Transverse colon (tissue), 4 donors: ENCODE measurements around the gene HHATL. TPM values are rescaled to one million over a fixed set of nuclear protein-coding genes. Genes with fewer than 3 reads are reported as not detected.

ENCODE experiments used
- DNase-seq: peaks from one replicate; pipeline ENCODE4 v3.0.0-alpha.2; 2019
- H3K27ac ChIP-seq, 4 donors: fragments of 200-600 bp; sonication (generic); 2 replicates each; pipeline ENCODE4 v1.5.1; 2016 to 2018; ENCODE audit warnings: inconsistent platforms in 4 of 4
- H3K27me3 ChIP-seq: fragments of 200-600 bp; sonication (generic); 2 replicates; pipeline ENCODE4 v1.5.1; 2017; ENCODE audit warnings: inconsistent platforms
- H3K36me3 ChIP-seq, 4 donors: fragments of 200-600 bp; sonication (generic); 2 replicates each; pipeline ENCODE4 v1.5.1; 2017 to 2019; ENCODE audit warnings: inconsistent platforms in 4 of 4
- H3K4me1 ChIP-seq, 4 donors: fragments of 200-600 bp; sonication (generic); 2 replicates each; pipeline ENCODE4 v1.5.1; 2017 to 2020; ENCODE audit warnings: inconsistent platforms in 4 of 4
- H3K4me3 ChIP-seq, 4 donors: fragments of 200-600 bp; sonication (generic); 1 replicate in 1 of 4; 2 replicates in 3 of 4; pipeline versions ENCODE4 v1.5.1 to v1.6.1; 2017 to 2019; ENCODE audit warnings: inconsistent platforms in 4 of 4
- H3K9me3 ChIP-seq, 2 donors: fragments of 200-600 bp; sonication (generic); 2 replicates each; pipeline ENCODE4 v1.5.1; 2017 to 2019; ENCODE audit warnings: inconsistent platforms in 2 of 2
- EP300 ChIP-seq: sonication (generic); formaldehyde crosslinking; IDR thresholded peaks from one replicate; pipeline ENCODE4 v1.6.1; 2017; ENCODE audit warnings: antibody characterized with exemption, low read depth
- POLR2A ChIP-seq: fragments of 450-650 bp; IDR thresholded peaks from one replicate; pipeline ENCODE4 v1.6.1; 2016; ENCODE audit warnings: antibody characterized with exemption, mild to moderate bottlenecking, moderate library complexity
- POLR2AphosphoS5 ChIP-seq, 3 donors: sonication (generic); formaldehyde crosslinking; IDR thresholded peaks; one replicate each; pipeline ENCODE4 v1.6.1; 2016; ENCODE audit warnings: antibody characterized with exemption in 3 of 3
- WGBS, 2 donors: methylation state at CpG; one replicate each; pipeline ENCODE4 v1.1.5; 2018; ENCODE audit warnings: low coverage in 1 of 2; 5-methylcytosine and 5-hydroxymethylcytosine counted together
- in situ Hi-C, 4 donors: fragments of 200-750 bp; cut with MboI; loops; one replicate each; pipeline versions ENCODE4 v1.15.0 to v1.15.1; 2017; ENCODE audit warnings: low sequenced_read_pairs in 3 of 4, low pct_ligation_motif_present in 1 of 4, low pct_unique_long_range_greater_than_20kb in 1 of 4
- intact Hi-C: fragments of 100-400 bp; cut with DNase I; formaldehyde crosslinking; loops from one replicate; pipeline ENCODE4 v1.15.1; 2023; ENCODE audit warnings: low total_unique reads
- total RNA-seq, 4 donors: library from RNA; depleted of rRNA; stranded (reverse); fragments of >200 nt; gene quantifications; one replicate each; pipeline ENCODE4 v1.1.0, GENCODE V29; 2016
- TF ChIP-seq, protein P1 (sequence below), 5 experiments: fragments of 200-600 bp in 3 of 5; fragments of 450-650 bp in 2 of 5; sonication (generic) in 3 of 5; IDR thresholded peaks; 1 replicate in 2 of 5; 2 replicates in 3 of 5; pipeline ENCODE4 v1.5.1; 2016 to 2017; ENCODE audit warnings: antibody characterized with exemption in 5 of 5, inconsistent platforms in 3 of 5, mild to moderate bottlenecking in 2 of 5, moderate library complexity in 1 of 5

Gene HHATL
- total RNA-seq, 4 donors from 2014 or later, result 0.27 TPM; not detected in 3

DNA sequence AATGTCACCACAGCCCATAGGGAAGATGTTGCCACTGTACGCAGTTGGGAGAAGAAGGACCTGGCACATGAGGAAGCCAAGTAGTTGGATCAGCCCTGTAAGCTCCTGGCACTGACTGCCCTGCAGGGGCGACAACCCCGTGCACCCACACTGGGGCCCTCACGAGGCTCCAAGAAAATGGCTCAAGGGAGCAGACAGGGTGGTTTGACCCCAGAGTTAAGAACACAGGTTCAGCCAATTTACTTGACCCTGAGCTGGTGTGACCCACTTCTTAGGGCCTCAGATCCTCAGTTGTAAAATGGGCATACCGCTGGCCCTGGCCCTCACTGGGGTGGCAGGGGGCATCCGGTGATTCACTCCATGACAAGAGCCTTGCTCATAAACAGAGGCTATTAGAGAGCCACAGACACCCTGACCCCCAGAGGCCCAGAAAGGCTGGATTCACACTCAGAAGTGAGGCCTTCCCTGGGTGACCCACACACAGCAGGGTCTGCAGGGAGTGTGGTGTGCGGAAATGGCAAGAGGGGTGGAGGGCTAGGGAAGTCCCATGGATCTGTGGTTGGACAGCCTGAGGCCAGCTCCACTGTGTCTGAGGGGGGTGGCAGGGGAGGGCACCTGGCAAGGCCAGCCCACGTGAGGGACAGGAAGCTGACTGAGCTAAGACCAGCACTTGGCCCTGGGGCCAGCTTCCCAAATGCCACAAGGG is 1.7 kb upstream of the HHATL start:
- 82% methylated on average over 8 of the region's 8 CpGs; no CpG with 5 or more reads in 1 of the 2 donors for WGBS, 2 donors

DNA sequence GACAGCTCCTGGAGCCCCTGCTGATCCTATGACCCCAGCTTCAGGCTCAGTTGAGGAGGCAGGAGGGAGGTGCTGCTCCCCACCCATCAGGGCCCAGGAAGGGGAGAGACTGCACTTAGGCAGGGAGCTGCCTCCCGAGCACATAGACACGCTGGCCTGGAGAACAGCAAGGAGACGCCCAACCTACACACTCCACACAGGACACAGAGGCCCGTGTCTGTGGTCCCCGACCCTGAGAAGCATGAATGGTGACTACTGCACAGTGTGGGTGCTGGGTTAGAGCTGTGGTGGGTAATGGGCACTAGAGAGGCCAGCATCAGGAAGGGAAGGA is 1.1 kb upstream of the HHATL start:
- Histone ChIP-seq H3K27ac (no peak overlapping the region), H3K9me3 (no peaks in the 10 kb centered on the region), H3K4me1 (no peaks in the 10 kb centered on the region), H3K36me3 (no peaks in the 10 kb centered on the region), H3K27me3 (no peaks in the 10 kb centered on the region), H3K4me3 (no peak overlapping the region)
- in situ Hi-C loops, result no loop called here
- DNase-seq, result no peak
- 77% methylated on average over 5 of the region's 5 CpGs; no CpG with 5 or more reads in 1 of the 2 donors for WGBS, 2 donors
- intact Hi-C loops, result no loop called here
- TF ChIP-seq POLR2AphosphoS5 (IDR thresholded peaks at IDR 0.05) (no peak), POLR2A (no peak), EP300 (no peak)
- TF ChIP-seq, protein P1, sequence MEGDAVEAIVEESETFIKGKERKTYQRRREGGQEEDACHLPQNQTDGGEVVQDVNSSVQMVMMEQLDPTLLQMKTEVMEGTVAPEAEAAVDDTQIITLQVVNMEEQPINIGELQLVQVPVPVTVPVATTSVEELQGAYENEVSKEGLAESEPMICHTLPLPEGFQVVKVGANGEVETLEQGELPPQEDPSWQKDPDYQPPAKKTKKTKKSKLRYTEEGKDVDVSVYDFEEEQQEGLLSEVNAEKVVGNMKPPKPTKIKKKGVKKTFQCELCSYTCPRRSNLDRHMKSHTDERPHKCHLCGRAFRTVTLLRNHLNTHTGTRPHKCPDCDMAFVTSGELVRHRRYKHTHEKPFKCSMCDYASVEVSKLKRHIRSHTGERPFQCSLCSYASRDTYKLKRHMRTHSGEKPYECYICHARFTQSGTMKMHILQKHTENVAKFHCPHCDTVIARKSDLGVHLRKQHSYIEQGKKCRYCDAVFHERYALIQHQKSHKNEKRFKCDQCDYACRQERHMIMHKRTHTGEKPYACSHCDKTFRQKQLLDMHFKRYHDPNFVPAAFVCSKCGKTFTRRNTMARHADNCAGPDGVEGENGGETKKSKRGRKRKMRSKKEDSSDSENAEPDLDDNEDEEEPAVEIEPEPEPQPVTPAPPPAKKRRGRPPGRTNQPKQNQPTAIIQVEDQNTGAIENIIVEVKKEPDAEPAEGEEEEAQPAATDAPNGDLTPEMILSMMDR (IDR thresholded peaks at IDR 0.05), result no peak

More for the DNA sequence above, 1.7 kb upstream of the HHATL start:
- Histone ChIP-seq H3K27me3 (no peaks in the 10 kb centered on the region), H3K27ac (no peak overlapping the region), H3K4me3 (no peak overlapping the region), H3K4me1 (no peaks in the 10 kb centered on the region), H3K36me3 (no peaks in the 10 kb centered on the region), H3K9me3 (no peaks in the 10 kb centered on the region)
- in situ Hi-C loops (no loop called here), intact Hi-C loops (no loop called here)
- TF ChIP-seq EP300, result no peak
- TF ChIP-seq, protein P1 (IDR thresholded peaks at IDR 0.05), result no peak
- DNase-seq, result no peak

DNA sequence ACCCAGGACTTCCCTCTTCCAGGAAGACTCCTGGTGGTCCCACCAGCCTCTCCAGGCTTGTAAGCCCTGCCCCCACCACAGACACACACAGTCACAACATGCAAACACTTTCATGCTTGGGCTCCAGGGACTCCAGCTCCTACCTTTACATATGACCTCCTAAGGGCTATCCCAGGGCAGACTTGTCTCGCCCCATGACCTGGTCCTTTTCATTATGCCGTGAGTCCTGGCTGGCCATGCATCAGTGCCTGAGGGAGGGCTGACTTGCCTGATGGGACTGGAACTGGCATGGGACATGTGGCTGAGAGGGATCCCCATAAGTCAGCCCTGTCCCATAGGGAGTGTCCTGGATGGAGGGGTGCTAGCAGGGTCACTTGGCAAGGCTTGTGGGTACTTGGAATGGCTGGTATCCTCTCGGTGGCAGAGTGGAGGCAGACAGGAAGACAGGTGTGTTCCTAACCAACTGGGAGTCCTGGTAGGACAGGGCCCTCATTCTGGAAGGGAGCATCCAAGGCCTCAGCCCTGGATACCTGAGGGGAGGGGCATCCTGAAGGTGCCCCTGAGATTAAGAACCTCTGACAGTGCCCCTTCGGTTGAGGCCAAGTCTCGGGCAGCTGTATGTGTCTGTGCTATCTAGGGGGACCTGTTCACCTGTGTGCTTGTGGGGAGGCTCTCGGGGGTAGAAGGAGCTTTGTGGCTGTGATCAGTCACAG is 540 bp upstream of the HHATL start:
- H3K4me1 ChIP-seq, result no peaks in the 10 kb centered on the region
- intact Hi-C loops, result no loop called here

DNA sequence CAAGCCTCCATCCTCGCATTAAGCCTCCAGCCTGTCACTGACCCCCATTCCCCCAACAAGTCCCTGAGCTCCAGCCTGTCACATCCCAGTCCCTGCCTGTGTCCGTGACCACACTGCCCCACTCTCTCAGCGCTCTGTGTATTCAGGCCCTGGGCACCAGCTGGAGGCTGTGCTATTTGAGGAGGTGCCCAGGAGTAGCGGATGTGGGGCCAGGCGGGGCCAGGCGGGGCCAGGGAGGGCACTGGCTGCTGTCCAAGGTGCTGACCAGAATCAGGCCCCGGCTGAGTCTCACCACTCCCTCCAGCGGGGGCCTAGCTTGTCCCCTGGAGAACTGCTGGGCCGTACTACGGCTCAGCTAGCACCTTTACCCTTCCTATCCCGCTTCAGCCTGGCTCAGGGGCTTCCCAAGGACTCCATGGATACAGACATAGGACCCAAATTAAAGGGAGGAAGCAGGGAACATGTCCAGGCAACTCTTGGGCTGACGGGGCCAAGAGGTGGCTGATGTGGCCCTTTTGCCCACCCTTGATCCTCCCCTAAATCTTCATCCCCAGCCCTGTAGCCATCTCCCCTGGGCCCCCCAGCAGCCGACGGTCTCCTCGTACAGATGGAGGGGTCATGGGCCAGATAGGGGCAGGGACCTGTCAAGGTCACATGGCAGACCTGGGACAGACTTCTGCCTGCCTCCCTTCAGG is 1.1 kb downstream of the HHATL start:
- Histone ChIP-seq H3K36me3 (no peaks in the 10 kb centered on the region), H3K9me3 (no peaks in the 10 kb centered on the region), H3K27me3 (no peaks in the 10 kb centered on the region), H3K4me3 (no peak overlapping the region), H3K4me1 (no peaks in the 10 kb centered on the region), H3K27ac (no peak overlapping the region)
- in situ Hi-C loops (no loop called here), intact Hi-C loops (no loop called here)
- DNase-seq, result peak; percentile 36
- WGBS, 2 donors, result 37 to 60% methylated on average over 1 to 15 of the region's 15 CpGs
- TF ChIP-seq POLR2AphosphoS5 (IDR thresholded peaks at IDR 0.05), result no peak
- TF ChIP-seq, protein P1 (IDR thresholded peaks at IDR 0.05), result no peak
- TF ChIP-seq EP300, result no peak
- TF ChIP-seq POLR2A, result no peak

More for the DNA sequence above, 540 bp upstream of the HHATL start:
- no peaks in the 10 kb centered on the region for H3K9me3 ChIP-seq
- TF ChIP-seq EP300 (no peak), POLR2A (no peak)
- TF ChIP-seq, protein P1 (IDR thresholded peaks at IDR 0.05), result no peak
- H3K4me3 ChIP-seq, result no peak overlapping the region
- in situ Hi-C loops, result no loop called here
- no peak for DNase-seq
- H3K27me3 ChIP-seq, result no peaks in the 10 kb centered on the region
- H3K36me3 ChIP-seq, result no peaks in the 10 kb centered on the region
- WGBS, 2 donors, result 86 to 100% methylated on average over 1 to 6 of the region's 6 CpGs
- H3K27ac ChIP-seq, result no peak overlapping the region
